Hepatocyte (in vitro differentiated cells): ENCODE measurements around the gene NEDD9. TPM values are rescaled to one million over a fixed set of nuclear protein-coding genes. Genes with fewer than 3 reads are reported as not detected.

ENCODE experiments used
- DNase-seq: peaks from one replicate; pipeline ENCODE4 v3.0.0-alpha.2; 2016; ENCODE audit warnings: low spot score
- H2AFZ ChIP-seq: fragments of 200-600 bp; sonication (generic); 2 replicates; pipeline ENCODE4 v1.6.0; 2016; ENCODE audit warnings: antibody characterized with exemption, mild to moderate bottlenecking
- H3K27ac ChIP-seq: fragments of 200-600 bp; sonication (generic); 2 replicates; pipeline ENCODE4 v1.5.1; 2016; ENCODE audit warnings: mild to moderate bottlenecking
- H3K27me3 ChIP-seq: fragments of 200-600 bp; sonication (generic); 2 replicates; pipeline ENCODE4 v1.6.1; 2016
- H3K36me3 ChIP-seq: fragments of 200-600 bp; sonication (generic); replicated peaks from 2 replicates; pipeline ENCODE4 v1.5.1; 2016; ENCODE audit warnings: low read depth; ENCODE audit not compliant: insufficient read depth
- H3K4me1 ChIP-seq: fragments of 200-600 bp; sonication (generic); 2 replicates; pipeline ENCODE4 v1.5.1; 2016; ENCODE audit warnings: mild to moderate bottlenecking, moderate library complexity; ENCODE audit not compliant: insufficient read depth
- H3K4me2 ChIP-seq: fragments of 200-600 bp; sonication (generic); 2 replicates; pipeline ENCODE4 v1.6.0; 2016
- H3K4me3 ChIP-seq: fragments of 200-600 bp; sonication (generic); 2 replicates; pipeline ENCODE4 v1.5.1; 2016; ENCODE audit warnings: mild to moderate bottlenecking
- H3K79me2 ChIP-seq: fragments of 200-600 bp; sonication (generic); 2 replicates; pipeline ENCODE4 v1.6.0; 2017; ENCODE audit warnings: mild to moderate bottlenecking
- H3K9me2 ChIP-seq: fragments of 200-600 bp; sonication (generic); replicated peaks from 2 replicates; pipeline ENCODE4 v1.6.0; 2017; ENCODE audit warnings: mild to moderate bottlenecking; ENCODE audit not compliant: insufficient read depth
- H3K9me3 ChIP-seq: fragments of 200-600 bp; sonication (generic); 2 replicates; pipeline ENCODE4 v1.5.1; 2016; ENCODE audit warnings: low read depth, mild to moderate bottlenecking
- H4K20me1 ChIP-seq: fragments of 200-600 bp; sonication (generic); 2 replicates; pipeline ENCODE4 v1.6.0; 2016; ENCODE audit warnings: mild to moderate bottlenecking; ENCODE audit not compliant: insufficient read depth, poor library complexity, severe bottlenecking
- CTCF ChIP-seq: fragments of 200-600 bp; sonication (generic); IDR thresholded peaks from 2 replicates; pipeline ENCODE4 v1.5.1; 2016; ENCODE audit warnings: antibody characterized with exemption, mild to moderate bottlenecking; ENCODE audit not compliant: poor library complexity
- EZH2 ChIP-seq: fragments of 200-600 bp; sonication (generic); IDR thresholded peaks from 2 replicates; pipeline ENCODE4 v1.6.1; 2016; ENCODE audit warnings: antibody characterized with exemption, mild to moderate bottlenecking, borderline replicate concordance
- EZH2phosphoT487 ChIP-seq: fragments of 200-600 bp; sonication (generic); IDR thresholded peaks from one replicate; pipeline ENCODE4 v1.6.1; 2018; ENCODE audit warnings: antibody characterized with exemption, mild to moderate bottlenecking, low read depth, moderate library complexity; ENCODE audit not compliant: unreplicated experiment, severe bottlenecking
- WGBS: methylation state at CpG from one replicate; pipeline ENCODE4 v1.1.6; 2016; ENCODE audit warnings: low lambda C conversion rate; ENCODE audit errors: missing lambda C conversion rate; 5-methylcytosine and 5-hydroxymethylcytosine counted together
- polyA plus RNA-seq: library from polyadenylated mRNA; unstranded; fragments of >200 nt; fragmentation: Nextera tagmentation; extraction: Ambion mirVana; gene quantifications from 2 replicates; pipeline ENCODE4 v1.2.1, GENCODE V29; 2016
- total RNA-seq: library from RNA; depleted of rRNA; stranded (reverse); fragments of >200 nt; gene quantifications from 2 replicates; pipeline ENCODE4 v1.2.3, GENCODE V29; 2014

Gene NEDD9
- total and polyA plus RNA-seq, 2 experiments from 2014 or later = 55.1 to 59.3 TPM

- peak overlapping the region; percentile 56 for H3K4me2 ChIP-seq
- H3K36me3 ChIP-seq = no peaks in the 10 kb centered on the region
- no peaks in the 10 kb centered on the region for H3K9me3 ChIP-seq
- H3K27ac ChIP-seq = peak overlapping the region; percentile 84
- H2AFZ ChIP-seq = no peak overlapping the region
- no peak overlapping the region for H3K4me3 ChIP-seq
- WGBS = 90% methylated on average over 4 of the region's 4 CpGs
- DNase-seq = no peak
- no peak for TF ChIP-seq CTCF
- no peak for TF ChIP-seq EZH2phosphoT487
- no peak for TF ChIP-seq EZH2
- no peaks in the 10 kb centered on the region for H3K9me2 ChIP-seq
- H3K4me1 ChIP-seq = peaks cover 39% of the 10 kb centered on the region
- no peaks in the 10 kb centered on the region for H3K27me3 ChIP-seq
- H3K79me2 ChIP-seq = peaks cover 88% of the 10 kb centered on the region
- peaks cover 18% of the 10 kb centered on the region for H4K20me1 ChIP-seq
Measured at GRCh38 chr6:11219400-11219834, 13.1 kb downstream of the NEDD9 start.

GRCh38 chr6:11218538-11219399, 13.7 kb downstream of the NEDD9 start:
- Histone ChIP-seq H3K9me3 (no peaks in the 10 kb centered on the region), H2AFZ (no peak overlapping the region), H3K79me2 (peaks cover 88% of the 10 kb centered on the region), H3K4me2 (peak overlapping the region; percentile 56), H3K36me3 (no peaks in the 10 kb centered on the region), H3K27ac (peak overlapping the region; percentile 84), H3K4me1 (peaks cover 39% of the 10 kb centered on the region), H3K27me3 (no peaks in the 10 kb centered on the region), H3K4me3 (no peak overlapping the region), H3K9me2 (no peaks in the 10 kb centered on the region), H4K20me1 (peaks cover 18% of the 10 kb centered on the region)
- no peak for DNase-seq
- WGBS = 44% methylated on average over 12 of the region's 12 CpGs
- TF ChIP-seq EZH2phosphoT487 (no peak), CTCF (no peak), EZH2 (no peak)

- Histone ChIP-seq H3K9me2 (no peaks in the 10 kb centered on the region), H4K20me1 (peaks cover 14% of the 10 kb centered on the region), H3K36me3 (no peaks in the 10 kb centered on the region), H3K79me2 (peaks cover 88% of the 10 kb centered on the region), H3K27ac (peak overlapping the region; percentile 84), H3K4me2 (peak overlapping the region; percentile 56), H3K4me3 (no peak overlapping the region), H3K27me3 (no peaks in the 10 kb centered on the region), H2AFZ (no peak overlapping the region), H3K4me1 (peaks cover 39% of the 10 kb centered on the region), H3K9me3 (no peaks in the 10 kb centered on the region)
- TF ChIP-seq EZH2 (no peak), CTCF (no peak), EZH2phosphoT487 (no peak)
- WGBS = 87% methylated on average over 3 of the region's 3 CpGs
- DNase-seq = no peak
Measured at GRCh38 chr6:11218102-11218442, 14.4 kb downstream of the NEDD9 start.
